ENCODE measurements around the gene ATP8A2. TPM values are rescaled to one million over a fixed set of nuclear protein-coding genes. Genes with fewer than 3 reads are reported as not detected.

Gene ATP8A2
- total RNA-seq, 1 donor from 2014 or later = 1.9 TPM

- no peaks in the 10 kb centered on the region for H3K36me3 ChIP-seq
- no peak overlapping the region for H3K27ac ChIP-seq
- ATAC-seq = no peak
- DNase-seq = no peak
- no peaks in the 10 kb centered on the region for H3K4me1 ChIP-seq
- H3K4me3 ChIP-seq = no peak overlapping the region
- H3K27me3 ChIP-seq = no peaks in the 10 kb centered on the region
- H3K9me3 ChIP-seq = no peaks in the 10 kb centered on the region
- intact Hi-C loops (cut with DNase I) = no loop called here
- TF ChIP-seq CTCF (IDR thresholded peaks at IDR 0.05) = no peak
Observed at GRCh38 chr13:26034018-26034417, 662.2 kb downstream of the ATP8A2 start.

- ATAC-seq (no peak), DNase-seq (no peak)
- no peak overlapping the region for H3K27ac ChIP-seq
- no peaks in the 10 kb centered on the region for H3K36me3 ChIP-seq
- H3K27me3 ChIP-seq = no peaks in the 10 kb centered on the region
- no peak overlapping the region for H3K4me3 ChIP-seq
- H3K4me1 ChIP-seq = no peaks in the 10 kb centered on the region
- no peaks in the 10 kb centered on the region for H3K9me3 ChIP-seq
- intact Hi-C loops (cut with DNase I) = no loop called here
- TF ChIP-seq CTCF (IDR thresholded peaks at IDR 0.05) = no peak
Observed at GRCh38 chr13:26036383-26036782, 664.6 kb downstream of the ATP8A2 start.

- H3K27me3 ChIP-seq = no peaks in the 10 kb centered on the region
- TF ChIP-seq CTCF (IDR thresholded peaks at IDR 0.05) = peak; percentile 40
- intact Hi-C loops (cut with DNase I) = no loop called here
- H3K4me3 ChIP-seq = no peak overlapping the region
- no peaks in the 10 kb centered on the region for H3K36me3 ChIP-seq
- ATAC-seq (peak; percentile 80), DNase-seq (no peak)
- H3K27ac ChIP-seq = no peak overlapping the region
- H3K4me1 ChIP-seq = no peaks in the 10 kb centered on the region
- no peaks in the 10 kb centered on the region for H3K9me3 ChIP-seq
Observed at GRCh38 chr13:26037302-26037701, 665.5 kb downstream of the ATP8A2 start.

- intact Hi-C loops (cut with DNase I) = no loop called here
- no peaks in the 10 kb centered on the region for H3K36me3 ChIP-seq
- DNase-seq = no peak
- ATAC-seq = no peak
- H3K27ac ChIP-seq = no peak overlapping the region
- no peaks in the 10 kb centered on the region for H3K9me3 ChIP-seq
- no peak overlapping the region for H3K4me3 ChIP-seq
- no peaks in the 10 kb centered on the region for H3K4me1 ChIP-seq
- no peak for TF ChIP-seq CTCF (IDR thresholded peaks at IDR 0.05)
- H3K27me3 ChIP-seq = no peaks in the 10 kb centered on the region
Observed at GRCh38 chr13:26038931-26039475, 667.2 kb downstream of the ATP8A2 start.

- intact Hi-C loops (cut with DNase I) = no loop called here
- H3K9me3 ChIP-seq = no peaks in the 10 kb centered on the region
- no peaks in the 10 kb centered on the region for H3K4me1 ChIP-seq
- no peak for DNase-seq
- no peak overlapping the region for H3K27ac ChIP-seq
- no peaks in the 10 kb centered on the region for H3K36me3 ChIP-seq
- TF ChIP-seq CTCF (IDR thresholded peaks at IDR 0.05) = no peak
- no peak for ATAC-seq
- peaks cover 1% of the 10 kb centered on the region for H3K27me3 ChIP-seq
- no peak overlapping the region for H3K4me3 ChIP-seq
Observed at GRCh38 chr13:26041444-26041843, 669.7 kb downstream of the ATP8A2 start.

GRCh38 chr13:26042785-26043184, 671.0 kb downstream of the ATP8A2 start:
- intact Hi-C loops (cut with DNase I) = no loop called here
- peaks cover 12% of the 10 kb centered on the region for H3K27me3 ChIP-seq
- no peak for ATAC-seq

More at GRCh38 chr13:26042785-26043184, 671.0 kb downstream of the ATP8A2 start:
- TF ChIP-seq CTCF (IDR thresholded peaks at IDR 0.05) = no peak
- H3K36me3 ChIP-seq = no peaks in the 10 kb centered on the region
- no peaks in the 10 kb centered on the region for H3K4me1 ChIP-seq
- H3K9me3 ChIP-seq = no peaks in the 10 kb centered on the region
- DNase-seq = no peak
- no peak overlapping the region for H3K27ac ChIP-seq
- no peak overlapping the region for H3K4me3 ChIP-seq

Data from upper lobe of right lung (tissue), 1 donor.